ENCODE data around the gene FOXD2.

- TF ChIP-seq CTCF (IDR thresholded peaks at IDR 0.05; ENCODE audit: insufficient read depth, low read depth, low read length) (no peak), EZH2 (IDR thresholded peaks at IDR 0.05; ENCODE audit: insufficient read depth, low read length) (no peak)
Measured at GRCh38 chr1:47460456-47460855, 22.6 kb downstream of the FOXD2 start.

All from astrocyte (in vitro differentiated cells and primary cell).